HFF-Myc (cell line): Measurements from ENCODE around the gene NOL4L.

Experiments
- DNase-seq: peaks from one replicate; pipeline ENCODE4 v3.0.0-alpha.2; 2011; ENCODE audit warnings: low read depth; ENCODE audit errors: extremely low read depth
- H3K4me3 ChIP-seq: replicated peaks from 2 replicates; pipeline ENCODE4 v1.5.1; 2011; ENCODE audit warnings: low read depth, mild to moderate bottlenecking, control low read depth, low read length
- TF ChIP-seq, protein P1 (sequence below): IDR thresholded peaks from 2 replicates; pipeline ENCODE4 v1.5.1; 2012; ENCODE audit warnings: mild to moderate bottlenecking, low read depth, low read length, control low read depth; ENCODE audit errors: missing control alignments

NOL4L gene

DNA sequence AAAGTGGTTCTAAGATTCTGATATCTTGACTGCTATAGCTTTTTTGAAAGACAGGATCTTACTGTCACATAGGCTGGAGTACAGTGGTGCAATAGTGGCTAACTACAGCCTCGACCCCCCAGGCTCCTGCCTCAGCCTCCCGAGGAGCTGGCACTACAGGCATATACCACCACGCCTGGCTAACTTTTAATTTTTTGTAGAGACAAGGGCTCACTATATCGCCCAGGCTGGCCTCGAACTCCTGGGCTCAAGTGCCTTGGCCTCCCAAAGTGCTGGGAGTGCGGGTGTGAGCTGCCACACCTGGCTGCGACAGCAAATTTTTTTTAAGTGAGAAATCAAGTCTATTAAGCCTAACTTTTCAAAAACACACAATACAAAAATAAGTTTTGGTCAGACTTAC, 106.6 kb downstream of the NOL4L start:
- DNase-seq: no peak
- no peak overlapping the region for H3K4me3 ChIP-seq
- TF ChIP-seq, protein P1, sequence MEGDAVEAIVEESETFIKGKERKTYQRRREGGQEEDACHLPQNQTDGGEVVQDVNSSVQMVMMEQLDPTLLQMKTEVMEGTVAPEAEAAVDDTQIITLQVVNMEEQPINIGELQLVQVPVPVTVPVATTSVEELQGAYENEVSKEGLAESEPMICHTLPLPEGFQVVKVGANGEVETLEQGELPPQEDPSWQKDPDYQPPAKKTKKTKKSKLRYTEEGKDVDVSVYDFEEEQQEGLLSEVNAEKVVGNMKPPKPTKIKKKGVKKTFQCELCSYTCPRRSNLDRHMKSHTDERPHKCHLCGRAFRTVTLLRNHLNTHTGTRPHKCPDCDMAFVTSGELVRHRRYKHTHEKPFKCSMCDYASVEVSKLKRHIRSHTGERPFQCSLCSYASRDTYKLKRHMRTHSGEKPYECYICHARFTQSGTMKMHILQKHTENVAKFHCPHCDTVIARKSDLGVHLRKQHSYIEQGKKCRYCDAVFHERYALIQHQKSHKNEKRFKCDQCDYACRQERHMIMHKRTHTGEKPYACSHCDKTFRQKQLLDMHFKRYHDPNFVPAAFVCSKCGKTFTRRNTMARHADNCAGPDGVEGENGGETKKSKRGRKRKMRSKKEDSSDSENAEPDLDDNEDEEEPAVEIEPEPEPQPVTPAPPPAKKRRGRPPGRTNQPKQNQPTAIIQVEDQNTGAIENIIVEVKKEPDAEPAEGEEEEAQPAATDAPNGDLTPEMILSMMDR: no peak

DNA sequence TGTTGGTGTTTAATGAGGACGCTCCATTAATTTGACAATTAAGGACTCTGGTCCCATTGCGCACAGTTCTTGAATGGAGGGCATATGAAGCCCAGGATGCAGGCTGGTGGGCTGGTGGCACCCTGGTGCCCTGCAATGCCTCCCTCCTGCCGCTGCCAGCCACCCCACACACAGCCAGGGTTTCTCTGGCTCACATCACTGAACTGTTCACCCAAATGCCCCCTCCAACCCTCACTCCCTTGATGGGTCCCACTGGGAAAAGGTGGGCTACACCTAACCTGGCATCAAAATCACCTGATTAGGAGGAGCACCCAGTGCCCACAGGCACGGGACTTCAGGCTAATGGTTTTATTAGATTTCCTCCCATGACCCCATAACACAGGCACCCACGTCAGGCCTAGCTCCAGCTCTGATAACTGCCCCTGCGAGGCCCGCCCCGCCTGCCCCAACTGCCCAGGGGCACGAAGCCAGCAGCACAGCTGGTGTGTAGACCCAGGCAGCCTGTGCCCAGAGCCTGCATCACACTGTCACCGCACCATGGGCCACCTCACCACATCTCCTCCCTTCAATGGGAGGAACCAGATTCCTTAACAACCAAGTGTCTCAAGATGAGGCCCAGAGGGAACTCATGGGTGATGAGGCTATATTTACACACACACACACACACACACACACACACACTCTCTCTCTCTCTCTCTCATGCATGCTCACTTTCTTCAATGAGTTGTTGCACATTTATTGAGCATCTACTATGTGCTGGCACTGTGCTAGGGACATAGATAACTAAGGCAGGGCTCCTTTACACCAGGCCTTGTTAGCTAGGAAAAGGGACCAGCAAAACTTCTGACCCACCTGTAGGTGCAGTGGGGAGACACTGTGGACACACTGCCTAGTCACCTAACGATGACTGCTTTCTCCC, 107.3 kb downstream of the NOL4L start:
- TF ChIP-seq, protein P1: no peak
- no peak for DNase-seq
- H3K4me3 ChIP-seq: no peak overlapping the region

DNA sequence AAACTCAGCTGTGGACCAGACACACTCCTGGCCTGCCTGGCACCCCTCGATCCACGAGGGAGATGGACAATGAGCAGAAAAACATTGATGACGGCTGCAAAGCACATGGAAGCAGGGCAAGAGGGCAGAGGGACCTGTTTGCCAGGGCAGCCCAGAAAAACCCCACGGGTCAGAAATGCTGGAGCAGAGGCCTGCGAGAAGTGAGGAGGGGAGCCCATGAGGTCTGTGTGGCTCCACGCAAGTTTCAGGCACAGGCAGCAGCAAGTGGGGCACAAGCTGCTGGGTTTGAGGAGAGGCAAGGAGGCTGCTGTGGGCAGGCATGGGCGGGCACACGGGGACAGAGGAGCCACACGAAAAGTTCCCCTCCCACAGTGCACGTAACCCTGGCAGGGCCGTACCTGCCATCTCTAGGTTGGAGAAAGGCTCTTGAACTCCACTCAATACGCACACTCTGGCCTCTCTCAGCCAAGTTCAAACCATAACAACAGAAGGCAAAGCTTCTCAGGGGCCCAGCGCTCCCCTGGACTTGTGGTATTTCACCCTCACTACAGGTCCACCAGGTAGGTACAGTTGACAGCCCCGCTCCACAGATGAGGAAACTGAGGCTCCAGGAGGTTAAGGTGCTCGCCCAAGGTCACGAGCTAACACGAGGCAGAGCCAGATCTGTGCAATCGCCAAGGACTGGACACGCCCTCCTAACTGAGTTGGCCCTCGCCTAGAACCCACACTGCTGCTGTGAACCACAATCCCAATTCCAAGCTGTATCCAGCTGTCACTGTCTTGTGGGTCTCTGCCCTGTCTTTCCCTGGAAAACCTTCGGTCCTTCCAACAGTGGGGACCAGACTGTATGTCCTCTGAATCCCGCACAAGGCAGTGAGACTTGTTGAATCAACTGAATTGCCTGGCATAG, 108.2 kb downstream of the NOL4L start:
- DNase-seq: no peak
- H3K4me3 ChIP-seq: no peak overlapping the region; the same call in 1 of the 2 replicates
- TF ChIP-seq, protein P1: no peak

DNA sequence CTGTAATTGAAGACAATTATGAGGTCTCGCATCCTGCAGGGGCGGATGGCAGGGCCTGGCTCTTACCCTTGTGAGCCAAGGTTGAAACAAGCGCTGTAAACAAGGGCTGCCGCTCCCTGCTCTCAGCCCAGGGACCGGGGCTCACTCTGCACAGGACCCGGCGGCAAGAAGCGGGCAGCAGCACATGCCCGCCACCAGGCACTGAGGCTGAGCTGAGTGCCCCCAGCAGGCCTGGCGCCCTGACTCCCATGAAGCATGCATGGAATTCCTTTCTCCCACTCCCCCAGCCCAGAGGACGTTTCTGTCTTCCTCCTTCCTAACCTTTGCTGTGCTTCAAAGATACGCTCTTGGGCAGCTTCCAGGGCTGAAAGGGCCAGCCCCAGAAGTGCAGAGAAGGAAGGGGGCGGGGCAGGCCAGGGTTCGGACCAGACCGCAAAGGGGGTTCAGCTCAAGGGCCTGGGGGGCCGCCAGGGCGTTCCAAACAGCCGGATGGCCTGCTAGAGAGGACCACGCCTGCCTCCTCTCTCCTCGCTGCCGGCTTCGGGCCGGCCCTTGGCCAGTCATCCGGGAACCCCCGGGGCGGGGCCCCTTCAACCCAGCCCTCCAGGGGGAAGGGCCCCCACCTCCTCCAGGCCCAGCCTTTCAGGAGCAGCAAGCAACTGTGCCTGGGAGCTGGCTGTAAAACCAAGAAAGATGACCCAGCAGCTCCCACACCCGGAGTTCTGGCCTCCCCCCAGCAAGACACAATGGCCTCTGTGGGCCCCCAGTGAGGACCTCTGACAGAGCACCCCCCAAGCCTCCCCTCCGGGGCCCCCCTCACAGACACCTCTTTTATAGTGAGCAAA, 109.9 kb downstream of the NOL4L start:
- TF ChIP-seq, protein P1: no peak
- H3K4me3 ChIP-seq: peak overlapping the region; percentile 51
- peak; percentile 76 for DNase-seq

DNA sequence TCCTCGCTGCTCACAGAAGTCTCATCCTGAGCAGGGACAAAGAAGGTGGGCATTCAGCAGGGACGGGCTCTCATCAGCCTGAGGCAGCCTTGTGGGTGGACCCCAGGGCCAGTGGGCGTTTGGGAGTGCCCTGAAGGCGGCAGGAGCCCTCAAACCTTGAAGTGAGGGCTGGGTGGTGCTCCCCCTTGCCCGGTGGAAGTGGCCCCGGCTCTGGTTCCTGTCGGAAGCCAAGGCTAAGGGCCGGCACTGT, 110.5 kb downstream of the NOL4L start:
- TF ChIP-seq, protein P1: no peak
- H3K4me3 ChIP-seq: peak overlapping the region; percentile 51
- DNase-seq: no peak

DNA sequence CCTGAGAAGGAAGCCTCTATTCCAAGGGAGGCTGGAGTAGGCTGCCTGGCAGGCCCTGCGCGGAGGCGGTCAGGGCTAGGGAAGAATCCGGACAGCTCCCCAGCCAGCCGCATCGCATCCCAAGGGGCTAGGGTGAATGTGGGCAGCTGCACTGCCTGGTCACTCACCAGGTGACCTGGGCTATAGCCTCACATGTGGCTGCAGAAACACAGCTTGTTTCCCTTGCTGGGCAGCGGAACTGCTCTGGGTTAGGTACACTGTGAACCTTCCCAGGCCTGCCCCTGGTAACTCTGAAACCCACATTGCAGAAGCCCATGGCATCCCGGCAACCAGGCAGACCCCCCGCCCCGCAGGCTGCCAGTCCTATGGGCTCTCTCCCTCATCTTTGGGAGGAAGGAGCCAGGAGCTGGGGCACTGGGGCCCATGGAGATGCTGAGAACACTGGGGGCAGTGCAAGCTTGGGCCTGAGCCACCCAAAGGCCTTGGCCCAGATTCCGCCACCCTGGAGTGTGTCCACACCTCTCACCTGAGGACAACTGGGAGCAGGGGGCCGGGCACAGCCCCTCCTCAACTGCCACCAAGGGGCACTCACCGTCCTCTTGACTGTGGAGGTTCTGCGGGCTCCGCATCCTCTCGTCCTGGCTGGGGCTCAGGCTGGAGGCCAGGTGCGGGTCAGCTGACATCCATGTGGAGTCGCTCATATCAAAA, 111.0 kb downstream of the NOL4L start:
- H3K4me3 ChIP-seq: peak overlapping the region; percentile 51
- TF ChIP-seq, protein P1: no peak
- no peak for DNase-seq
